H54 (cell line): ENCODE results near the gene PRLR.
"Not testable (repeated sequence)": the region's sequence is repeated elsewhere in the genome, so short reads cannot be mapped to it uniquely, and the experiment has no call there.

Experiments used
- DNase-seq: peaks from one replicate; pipeline ENCODE4 v3.0.0; 2011; ENCODE audit warnings: low spot score, mixed read lengths; ENCODE audit not compliant: insufficient read length
- FAIRE-seq: peaks from 3 replicates; lab custom pipeline; 2011; peaks lifted over from hg19 to GRCh38; lab: Jason Lieb, UNC
- POLR2A ChIP-seq: IDR thresholded peaks from 2 replicates; pipeline ENCODE4 v1.6.1; 2011; ENCODE audit warnings: low read depth, mild to moderate bottlenecking, low read length

Gene PRLR

DNA sequence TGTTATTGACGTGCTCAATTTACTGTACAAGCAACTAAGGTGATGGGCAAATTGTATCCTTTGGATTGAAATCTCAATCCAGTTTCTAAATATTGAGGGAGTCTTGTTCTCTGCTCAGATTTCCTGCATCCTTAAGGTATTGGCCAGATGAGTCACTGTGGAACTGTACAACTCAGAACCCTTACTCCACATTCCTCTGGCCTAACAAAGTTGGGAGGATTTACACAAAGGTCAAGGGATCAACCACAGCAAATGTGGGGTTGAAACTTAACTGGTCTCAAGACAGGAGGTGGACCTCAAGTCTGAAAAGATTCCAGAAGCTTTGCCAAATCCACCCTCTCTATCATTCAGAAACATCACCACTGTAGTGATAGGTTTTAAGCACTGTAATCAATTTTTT, 101.0 kb downstream of the PRLR start:
- no peak for TF ChIP-seq POLR2A
- DNase-seq (peak; percentile 56), FAIRE-seq (peak; percentile 99)

DNA sequence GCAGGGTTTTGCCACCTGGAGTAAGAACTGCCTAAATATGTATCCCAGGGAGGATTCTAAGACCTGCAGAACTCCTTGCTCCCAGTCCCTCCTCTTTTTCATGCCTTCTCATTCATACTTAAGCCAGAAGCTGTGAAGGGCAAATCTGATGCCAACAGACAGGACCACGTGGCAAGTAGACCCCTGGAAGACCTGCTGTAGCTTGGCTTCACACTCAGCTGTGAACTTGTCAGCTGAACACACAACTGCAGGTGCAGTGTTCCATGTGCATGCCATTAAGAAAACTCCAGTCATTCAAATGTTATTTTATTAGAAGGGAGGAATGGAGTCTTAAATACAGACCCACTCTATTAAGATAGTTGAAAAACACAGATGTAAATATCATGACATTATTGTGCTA, 103.3 kb downstream of the PRLR start:
- FAIRE-seq (no peak), DNase-seq (no peak)
- TF ChIP-seq POLR2A = no peak

DNA sequence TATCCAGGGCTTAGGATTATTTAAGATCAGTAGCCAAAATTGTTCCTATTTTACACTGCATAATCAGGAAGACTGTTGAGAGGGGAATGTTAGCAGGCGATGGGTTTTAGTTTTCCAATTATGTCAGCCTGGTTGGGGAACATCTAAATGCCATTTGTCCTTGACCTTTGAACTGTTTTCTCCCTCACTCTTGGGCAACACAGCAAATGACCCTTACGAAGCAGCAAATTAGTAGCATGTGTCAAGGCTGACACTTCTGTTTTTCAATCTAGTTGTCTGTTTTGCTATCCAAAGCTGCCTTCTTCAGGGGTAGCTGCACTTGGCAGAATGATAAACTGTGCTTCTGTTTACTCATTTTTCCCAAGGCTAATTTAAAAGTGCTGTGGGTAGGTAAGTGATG, 104.5 kb downstream of the PRLR start:
- no peak for TF ChIP-seq POLR2A
- FAIRE-seq = no peak
- no peak for DNase-seq

DNA sequence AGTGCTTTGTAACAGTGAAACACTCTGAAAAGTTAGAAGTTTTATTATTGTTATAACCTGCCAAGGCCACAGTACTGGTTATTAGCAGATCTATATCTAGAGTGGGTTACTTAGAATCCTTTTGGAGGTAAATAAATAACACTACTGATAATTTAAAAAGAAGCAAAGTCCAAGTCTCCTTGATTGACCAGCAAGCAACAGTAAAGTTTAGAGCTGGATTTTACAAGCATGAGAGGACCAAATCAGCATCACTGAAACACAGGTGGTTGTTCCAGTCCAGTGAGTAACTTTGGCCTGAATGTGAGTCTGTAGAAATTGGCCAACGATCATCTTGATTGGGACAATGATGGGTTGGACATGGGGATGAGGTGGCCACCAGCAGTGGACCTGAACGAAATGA, 105.4 kb downstream of the PRLR start:
- FAIRE-seq = no peak
- DNase-seq = no peak
- TF ChIP-seq POLR2A = no peak

DNA sequence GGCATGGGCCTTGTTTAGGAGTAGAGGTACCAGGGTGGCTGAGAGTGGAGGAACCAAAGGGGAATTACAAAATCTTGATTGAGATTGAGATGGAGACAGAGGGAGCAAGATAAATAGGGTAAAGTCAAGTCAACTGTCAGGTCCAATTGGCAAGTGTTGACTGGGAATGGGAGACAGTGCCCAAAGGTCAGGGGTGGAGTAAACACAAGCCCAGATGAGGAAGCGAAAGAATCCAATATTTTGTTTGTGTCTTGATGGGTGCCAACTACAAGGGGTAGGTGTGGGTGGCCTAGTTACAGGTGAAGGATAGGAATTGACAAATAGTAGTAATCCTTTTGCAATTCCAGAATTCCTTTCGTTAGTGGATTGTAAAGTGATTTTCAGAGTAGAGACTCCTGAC, 107.5 kb downstream of the PRLR start:
- DNase-seq (no peak), FAIRE-seq (no peak)
- TF ChIP-seq POLR2A = no peak

DNA sequence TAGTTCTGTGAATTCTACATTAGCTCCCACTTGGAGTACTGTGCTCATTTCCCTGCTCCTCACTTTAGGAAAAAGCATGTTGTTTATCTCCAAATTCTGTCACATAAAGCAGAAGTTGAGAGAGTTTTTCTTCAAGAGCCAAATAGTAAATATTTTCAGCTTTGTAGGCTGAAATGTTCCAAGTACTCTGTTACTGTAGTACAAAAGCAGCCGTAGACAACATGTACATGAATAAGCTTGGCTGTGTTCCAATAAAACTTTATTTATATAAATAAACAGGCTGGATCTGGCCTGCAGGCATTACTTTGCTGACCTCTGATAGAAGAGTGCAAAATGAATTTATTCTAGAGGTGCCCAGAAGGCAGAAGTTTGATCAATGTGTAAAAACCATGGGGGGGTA, 109.6 kb downstream of the PRLR start:
- TF ChIP-seq POLR2A = no peak
- DNase-seq = no peak
- FAIRE-seq = no peak

DNA sequence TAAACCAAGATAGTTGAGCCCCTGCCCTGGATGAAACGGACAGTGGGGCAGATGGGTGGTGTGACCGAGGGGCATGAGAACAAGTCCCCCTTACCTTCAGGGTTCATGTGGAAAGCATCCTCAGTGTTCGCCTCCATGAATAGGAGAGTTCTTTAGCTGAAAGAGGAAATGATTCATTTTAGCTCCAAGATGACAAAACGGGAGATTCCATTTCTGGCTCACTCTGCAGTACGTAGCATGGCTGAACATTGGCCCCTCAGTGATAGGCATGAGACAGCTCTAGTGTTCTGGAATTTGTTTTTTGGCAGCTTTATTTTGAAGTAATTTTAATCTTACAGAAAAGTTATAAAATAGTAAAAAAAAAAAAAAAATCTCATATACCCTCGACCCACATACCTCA, 112.3 kb downstream of the PRLR start:
- FAIRE-seq (peak; percentile 78), DNase-seq (peak; percentile 40)
- no peak for TF ChIP-seq POLR2A

DNA sequence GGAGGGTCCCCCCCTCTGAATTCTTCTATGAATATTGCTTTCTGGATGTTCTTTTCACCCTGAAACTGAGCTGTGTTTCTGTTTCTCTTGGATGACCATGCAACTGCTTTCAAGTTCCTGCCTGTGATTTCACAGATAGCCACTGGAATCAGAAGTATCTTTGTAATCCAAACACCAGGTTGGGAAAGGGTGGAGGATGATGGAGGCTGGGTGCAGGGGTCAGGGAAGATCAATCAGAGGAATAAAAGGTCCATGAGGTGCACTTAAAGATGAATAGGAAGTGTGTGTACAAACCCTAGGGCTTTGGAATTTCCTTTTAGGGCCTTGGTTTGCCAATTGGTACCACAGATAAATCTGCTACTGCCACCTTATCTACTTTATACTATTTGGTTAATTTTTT, 114.4 kb downstream of the PRLR start:
- FAIRE-seq (no peak), DNase-seq (no peak)
- no peak for TF ChIP-seq POLR2A

DNA sequence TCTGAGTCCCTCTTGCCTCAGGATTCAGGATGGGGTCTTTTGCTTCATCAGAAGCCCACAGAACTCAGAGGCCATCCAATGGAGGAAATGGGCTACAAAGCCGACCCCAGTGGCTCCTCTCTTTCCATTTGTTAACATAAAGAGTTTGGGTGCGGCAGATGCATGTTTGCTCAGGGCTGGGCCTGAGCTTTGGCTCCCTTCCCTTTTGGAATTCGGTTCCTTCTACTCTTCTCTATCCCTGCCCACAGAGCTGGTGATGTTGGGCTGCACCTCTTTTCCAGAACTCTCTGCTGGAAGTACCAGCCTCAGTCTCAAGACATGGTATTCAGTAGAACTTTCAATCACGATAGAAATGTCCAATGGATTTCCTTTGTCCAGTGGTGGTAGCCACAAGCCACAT, 115.6 kb downstream of the PRLR start:
- DNase-seq (no peak), FAIRE-seq (no peak)
- no peak for TF ChIP-seq POLR2A

DNA sequence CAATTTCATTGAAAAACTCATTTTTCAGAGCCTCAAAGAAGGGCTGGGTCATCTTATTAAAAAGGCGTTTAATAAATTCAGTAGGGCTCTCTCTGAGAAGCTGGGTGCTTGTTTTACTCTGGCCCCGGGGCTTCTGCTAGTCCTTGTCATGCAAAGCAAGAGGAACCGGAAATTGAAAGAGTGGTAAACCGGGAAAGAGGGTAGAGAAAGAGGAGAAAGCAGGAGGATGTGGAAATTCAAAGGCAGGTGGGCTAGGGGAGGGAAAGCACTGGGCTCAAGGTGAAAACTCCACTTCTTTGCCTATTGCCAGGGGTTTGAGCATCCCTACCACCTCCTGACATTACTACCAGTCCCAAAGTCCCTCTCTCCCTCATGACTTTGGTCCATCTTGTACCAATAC, 118.0 kb downstream of the PRLR start:
- DNase-seq = no peak
- FAIRE-seq = no peak
- TF ChIP-seq POLR2A = no peak

DNA sequence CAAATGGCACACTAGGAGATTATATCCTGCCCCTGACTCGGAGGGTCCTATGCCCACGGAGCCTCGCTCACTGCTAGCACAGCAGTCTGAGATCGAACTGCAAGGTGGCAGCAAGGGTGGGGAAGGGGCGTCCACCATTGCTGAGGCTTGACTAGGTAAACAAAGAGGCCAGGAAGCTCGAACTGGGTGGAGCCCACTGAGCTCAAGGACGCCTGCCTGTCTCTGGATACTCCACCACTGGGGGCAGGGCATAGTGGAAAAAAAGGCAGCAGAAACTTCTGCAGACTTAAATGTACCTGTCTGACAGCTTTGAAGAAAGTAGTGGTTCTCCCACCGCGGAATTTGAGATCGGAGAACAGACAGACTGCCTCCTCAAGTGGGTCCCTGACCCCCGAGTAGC, 125.7 kb downstream of the PRLR start:
- not testable (repeated sequence) for FAIRE-seq, DNase-seq

DNA sequence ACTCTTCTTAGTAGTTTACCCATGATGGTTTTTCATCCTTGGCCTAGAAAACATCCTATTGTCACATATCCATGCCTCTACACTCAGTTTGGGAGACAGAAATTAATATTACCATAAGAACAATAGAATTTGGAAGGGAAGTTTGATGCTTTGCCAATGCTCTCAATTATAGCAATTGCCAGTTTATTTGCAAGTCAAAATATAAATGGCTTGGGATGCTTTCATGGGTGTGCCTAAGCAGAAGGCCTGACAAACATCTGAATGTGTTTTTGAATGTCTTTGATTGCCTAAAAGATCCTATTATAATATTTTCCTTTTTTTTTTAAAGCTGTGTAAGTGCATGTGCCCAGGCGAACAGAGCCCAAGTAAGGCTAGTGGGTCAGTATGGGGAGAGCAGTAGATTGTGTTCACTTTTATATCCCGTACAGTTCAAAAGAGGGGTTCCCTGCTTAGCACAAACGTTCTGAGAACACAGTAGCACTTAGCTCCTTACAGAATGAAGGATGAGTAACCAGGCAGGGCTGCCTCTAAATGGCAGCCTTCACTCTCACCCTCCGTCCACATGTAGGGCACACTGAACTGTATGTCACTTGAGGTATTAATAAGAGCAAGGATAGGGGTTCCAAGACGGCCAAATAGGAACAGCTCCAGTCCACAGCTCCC, 126.5 kb downstream of the PRLR start:
- no peak for TF ChIP-seq POLR2A
- FAIRE-seq (no peak), DNase-seq (no peak)

DNA sequence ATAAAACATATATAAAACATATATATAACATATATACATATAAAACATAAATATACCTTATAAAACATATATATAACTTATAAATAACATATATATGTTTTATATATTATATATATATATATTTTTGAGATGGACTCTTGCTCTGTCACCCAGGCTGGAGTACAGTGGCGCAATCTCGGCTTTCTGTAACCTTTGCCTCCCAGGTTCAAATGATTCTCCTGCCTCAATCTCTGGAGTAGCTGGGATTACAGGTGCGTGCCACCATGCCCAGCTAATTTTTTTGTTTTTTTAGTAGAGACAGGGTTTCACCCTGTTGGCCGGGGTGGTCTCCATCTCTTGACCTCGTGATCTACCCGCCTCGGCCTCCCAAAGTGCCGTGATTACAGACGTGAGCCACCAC, 128.6 kb downstream of the PRLR start:
- not testable (repeated sequence) for FAIRE-seq, DNase-seq

DNA sequence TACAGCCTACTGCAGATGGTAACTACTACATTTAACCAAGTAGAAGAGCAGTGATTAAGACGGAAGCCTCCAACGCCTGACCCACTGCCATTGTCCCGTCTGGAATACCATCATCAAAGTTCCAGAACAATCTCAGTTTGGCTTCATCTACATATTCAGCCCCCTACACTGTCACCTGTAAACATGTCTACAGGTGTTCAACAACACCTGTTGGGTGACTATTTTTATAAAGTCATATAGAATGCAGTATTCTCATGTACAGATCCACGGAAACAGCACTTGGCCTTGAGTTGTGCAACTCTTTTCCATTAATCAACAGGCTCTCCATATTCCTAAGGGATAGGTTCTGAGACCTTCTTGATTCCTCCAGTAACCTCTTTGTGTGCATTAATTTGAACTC, 129.3 kb downstream of the PRLR start:
- DNase-seq = no peak
- FAIRE-seq = no peak
- TF ChIP-seq POLR2A = no peak

DNA sequence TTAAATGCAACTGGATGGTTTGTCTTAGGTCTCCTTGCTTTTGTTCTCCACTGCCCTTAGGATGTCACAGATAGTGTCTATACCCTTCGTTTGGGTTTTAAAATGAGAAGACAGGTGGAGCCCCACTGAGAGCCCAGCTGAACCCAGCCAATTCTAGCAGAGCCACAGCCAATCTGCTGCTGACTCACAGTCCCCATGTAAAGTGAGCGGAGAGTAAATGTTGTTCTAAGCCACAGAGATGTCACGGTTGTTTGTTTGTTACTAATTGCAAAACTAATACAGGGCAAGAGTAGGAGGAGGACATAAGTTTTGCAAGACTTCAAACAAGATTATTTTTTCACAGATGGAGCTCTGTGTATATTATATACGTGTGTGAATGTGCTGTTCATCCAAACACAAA, 132.1 kb downstream of the PRLR start:
- no peak for FAIRE-seq
- TF ChIP-seq POLR2A = no peak
- DNase-seq = no peak

DNA sequence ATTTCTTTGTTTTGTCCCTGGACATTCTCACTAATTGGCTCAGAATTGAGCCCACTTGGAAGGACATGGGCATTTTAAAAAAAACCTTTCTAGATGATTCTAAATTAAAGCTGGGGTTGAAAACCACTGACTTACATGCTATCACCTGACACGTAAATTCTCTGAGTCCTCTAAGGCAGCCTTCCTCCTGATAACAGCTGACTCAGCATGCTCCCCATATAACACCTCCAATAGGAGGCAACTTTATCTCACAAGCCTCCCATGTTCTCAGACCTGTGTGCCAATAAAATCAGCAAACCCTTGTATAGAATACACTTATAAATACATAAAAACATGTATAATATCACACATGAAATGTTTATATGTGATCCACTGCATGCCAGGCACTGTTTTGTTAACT, 133.4 kb downstream of the PRLR start:
- DNase-seq (no peak), FAIRE-seq (no peak)
- no peak for TF ChIP-seq POLR2A
